HUES6 (cell line): ENCODE measurements around the gene EFCAB10.
A peak's percentile ranks its signal among the peaks of the same experiment; 100 is the strongest.

Experiments used
- H3K27ac ChIP-seq: 2 replicates; pipeline ENCODE4 v1.7.0; 2013; ENCODE audit warnings: low read depth, mild to moderate bottlenecking, low read length, inconsistent platforms
- H3K27me3 ChIP-seq: 2 replicates; pipeline ENCODE4 v1.6.1; 2013; ENCODE audit warnings: low read length; ENCODE audit not compliant: control insufficient read depth, insufficient read depth
- H3K36me3 ChIP-seq: 2 replicates; pipeline ENCODE4 v1.6.1; 2013; ENCODE audit warnings: low read length; ENCODE audit not compliant: control insufficient read depth, insufficient read depth
- H3K4me1 ChIP-seq: 2 replicates; pipeline ENCODE4 v1.6.1; 2013; ENCODE audit warnings: low read length; ENCODE audit not compliant: control insufficient read depth, insufficient read depth
- H3K4me3 ChIP-seq: 2 replicates; pipeline ENCODE4 v1.5.1; 2013; ENCODE audit warnings: low read depth, low read length
- H3K9ac ChIP-seq: one replicate; pipeline ENCODE4 v1.6.1; 2013; ENCODE audit warnings: mild to moderate bottlenecking, low read length
- H3K9me3 ChIP-seq: 2 replicates; pipeline ENCODE4 v1.6.1; 2013; ENCODE audit warnings: low read depth, low read length; ENCODE audit not compliant: control insufficient read depth, insufficient read depth

Gene EFCAB10

DNA sequence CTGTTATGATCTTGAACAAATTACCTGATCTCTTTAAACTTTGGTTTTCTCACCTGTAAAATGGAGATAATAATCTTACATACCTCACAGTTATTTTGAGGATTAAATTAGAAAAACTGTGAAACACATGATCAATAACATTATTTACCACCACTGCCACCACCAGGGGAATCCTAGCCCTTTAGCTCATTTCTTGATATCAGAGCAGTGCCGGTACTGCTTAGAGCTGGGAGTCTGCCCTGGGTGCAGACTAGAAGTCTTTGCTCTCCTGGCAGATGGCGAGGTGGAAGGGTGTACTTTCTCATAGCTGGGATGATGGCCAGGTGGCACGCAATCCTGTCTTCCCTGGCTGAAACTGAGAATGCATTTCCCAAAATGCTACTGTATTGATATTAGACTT is 12.7 kb upstream of the EFCAB10 start:
- Histone ChIP-seq H3K36me3 (no peaks in the 10 kb centered on the region), H3K9ac (no peak overlapping the region), H3K9me3 (no peaks in the 10 kb centered on the region), H3K4me3 (no peak overlapping the region), H3K27ac (no peak overlapping the region), H3K27me3 (no peaks in the 10 kb centered on the region), H3K4me1 (peaks cover 11% of the 10 kb centered on the region; the same call in 1 of the 2 replicates)

- no peak overlapping the region for H3K9ac ChIP-seq
- H3K27me3 ChIP-seq, result no peaks in the 10 kb centered on the region
- H3K4me1 ChIP-seq, result peaks cover 11% of the 10 kb centered on the region
- H3K27ac ChIP-seq, result no peak overlapping the region
- no peaks in the 10 kb centered on the region for H3K36me3 ChIP-seq
- H3K9me3 ChIP-seq, result no peaks in the 10 kb centered on the region
- H3K4me3 ChIP-seq, result no peak overlapping the region
Observed at GRCh38 chr7:105591522-105591921, 10.2 kb upstream of the EFCAB10 start.

DNA sequence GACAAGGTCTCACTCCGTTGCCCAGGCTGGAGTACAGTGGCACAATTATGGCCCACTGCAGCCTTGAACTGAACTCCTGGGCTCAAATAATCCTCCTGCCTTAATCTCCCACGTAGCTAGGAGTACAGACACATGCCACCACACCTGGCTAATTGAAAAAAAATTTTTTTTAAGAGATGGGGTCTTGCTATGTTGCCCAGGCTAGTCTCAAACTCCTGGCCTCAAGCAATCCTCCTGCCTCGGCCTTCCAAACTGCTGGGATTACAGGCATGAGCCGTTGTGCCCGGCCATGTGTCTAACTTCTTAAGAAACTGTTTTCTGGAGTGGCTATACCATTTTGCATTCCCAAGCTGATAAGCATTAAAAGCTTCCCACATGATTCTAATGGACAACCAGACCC is 9.5 kb upstream of the EFCAB10 start:
- H3K27me3 ChIP-seq, result no peaks in the 10 kb centered on the region
- H3K4me1 ChIP-seq, result peaks cover 9% of the 10 kb centered on the region; the same call in 1 of the 2 replicates
- H3K4me3 ChIP-seq, result no peak overlapping the region

DNA sequence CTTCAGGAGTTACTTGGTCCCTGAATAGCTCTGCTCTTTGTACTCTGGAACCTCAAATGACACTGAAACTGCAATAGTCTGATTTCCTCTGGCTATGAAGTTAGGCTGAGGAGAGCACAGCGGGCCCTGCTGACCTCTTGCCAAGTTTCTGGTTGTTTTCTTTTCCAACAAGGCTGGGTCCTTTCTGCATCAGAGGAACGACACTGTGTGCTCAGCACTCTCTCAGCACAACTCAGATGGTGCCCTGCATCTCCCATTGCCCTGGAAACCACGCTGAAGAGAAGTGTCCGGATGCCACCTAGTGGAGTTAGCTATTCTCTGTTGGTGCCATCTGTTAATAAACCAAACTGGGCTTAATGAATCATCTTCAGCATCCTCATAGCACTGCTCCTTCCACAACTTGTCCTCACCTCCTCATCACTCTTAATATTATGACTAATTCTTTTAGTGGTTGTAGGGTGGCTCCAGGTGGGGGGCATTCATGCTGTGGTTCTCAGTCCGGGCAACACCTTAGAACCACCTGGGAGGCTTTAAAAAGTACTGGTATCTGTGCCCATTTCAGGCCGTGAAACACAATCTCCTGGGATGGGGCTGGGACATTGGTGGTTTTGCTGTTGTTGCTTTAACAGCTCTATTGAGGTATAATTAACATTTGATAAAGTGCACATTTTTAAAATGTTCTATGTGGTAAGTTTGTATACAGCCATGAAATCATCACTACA is 8.2 kb upstream of the EFCAB10 start:
- Histone ChIP-seq H3K4me3 (no peak overlapping the region), H3K9me3 (peaks cover 7% of the 10 kb centered on the region), H3K4me1 (peaks cover 9% of the 10 kb centered on the region; the same call in 1 of the 2 replicates), H3K27ac (no peak overlapping the region), H3K36me3 (no peaks in the 10 kb centered on the region), H3K27me3 (no peaks in the 10 kb centered on the region), H3K9ac (no peak overlapping the region)

More for the DNA sequence above, 9.5 kb upstream of the EFCAB10 start:
- Histone ChIP-seq H3K9ac (no peak overlapping the region), H3K27ac (no peak overlapping the region), H3K36me3 (no peaks in the 10 kb centered on the region), H3K9me3 (peaks cover 2% of the 10 kb centered on the region; the same call in 1 of the 2 replicates)

DNA sequence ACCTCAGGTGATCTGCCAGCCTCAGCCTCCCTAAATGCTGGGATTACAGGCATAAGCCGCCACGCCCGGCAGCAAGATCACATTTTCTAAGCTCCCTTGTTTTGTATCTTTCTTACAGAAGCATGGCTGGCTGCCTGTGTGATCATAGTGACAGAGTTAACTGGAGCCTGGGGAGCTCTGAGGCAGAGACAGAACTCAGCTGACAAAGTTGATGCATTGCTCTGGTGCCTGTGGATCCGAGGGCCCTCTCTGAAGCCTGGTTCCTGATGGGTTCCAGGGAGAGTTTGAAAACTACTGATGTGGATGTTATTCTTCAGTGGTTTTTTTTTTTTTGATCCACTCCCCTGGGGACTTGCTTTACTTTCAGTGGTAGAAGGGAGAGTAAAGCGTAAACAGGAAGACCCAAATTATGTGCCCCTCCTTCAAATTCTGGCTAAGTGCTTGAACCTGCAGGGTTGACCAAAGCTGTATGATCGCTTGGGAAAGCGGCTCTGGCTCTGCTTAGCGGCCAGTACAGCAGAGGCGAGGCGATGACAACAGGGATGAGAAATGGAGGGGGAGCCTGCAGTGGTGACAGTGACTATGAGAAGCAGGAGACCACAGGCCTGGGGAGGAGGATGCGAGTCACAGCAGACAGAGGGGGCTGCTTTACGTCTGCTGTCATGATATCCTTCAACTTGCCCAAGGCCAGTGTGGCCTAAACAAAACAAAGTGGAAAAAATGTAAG is 6.8 kb upstream of the EFCAB10 start:
- Histone ChIP-seq H3K27me3 (no peaks in the 10 kb centered on the region), H3K36me3 (no peaks in the 10 kb centered on the region), H3K4me1 (peaks cover 9% of the 10 kb centered on the region; the same call in 1 of the 2 replicates), H3K27ac (no peak overlapping the region), H3K9me3 (peaks cover 10% of the 10 kb centered on the region), H3K4me3 (no peak overlapping the region), H3K9ac (no peak overlapping the region)

- Histone ChIP-seq H3K4me1 (peaks cover 9% of the 10 kb centered on the region; the same call in 1 of the 2 replicates), H3K27ac (no peak overlapping the region), H3K9me3 (peaks cover 16% of the 10 kb centered on the region), H3K9ac (no peak overlapping the region), H3K4me3 (no peak overlapping the region), H3K36me3 (no peaks in the 10 kb centered on the region), H3K27me3 (no peaks in the 10 kb centered on the region)
Observed at GRCh38 chr7:105585850-105586500, 4.7 kb upstream of the EFCAB10 start.

DNA sequence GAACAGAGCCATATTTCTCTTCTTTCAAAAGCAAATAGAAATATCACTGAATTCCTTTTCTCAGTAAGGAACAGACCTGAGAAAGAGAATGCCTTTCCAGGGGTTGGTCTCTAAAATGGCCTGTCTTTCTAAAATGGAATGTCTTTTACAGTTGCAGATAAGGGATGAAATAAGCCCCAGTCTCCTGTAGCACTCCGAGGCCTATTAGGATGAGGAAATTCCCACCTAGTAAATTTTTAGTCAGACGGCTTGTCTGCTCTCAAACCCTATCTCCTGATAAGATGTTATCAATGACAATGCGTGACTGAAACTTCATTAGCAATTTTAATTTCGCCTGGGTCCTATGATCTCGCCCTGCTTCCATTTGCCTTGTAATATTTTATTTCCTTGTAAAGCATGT is 2.9 kb upstream of the EFCAB10 start:
- Histone ChIP-seq H3K4me1 (peaks cover 8% of the 10 kb centered on the region; the same call in 1 of the 2 replicates), H3K27ac (no peak overlapping the region), H3K27me3 (no peaks in the 10 kb centered on the region), H3K9ac (no peak overlapping the region), H3K36me3 (no peaks in the 10 kb centered on the region), H3K4me3 (no peak overlapping the region), H3K9me3 (peaks cover 16% of the 10 kb centered on the region)

- Histone ChIP-seq H3K27ac (no peak overlapping the region), H3K9ac (no peak overlapping the region), H3K9me3 (peaks cover 16% of the 10 kb centered on the region), H3K4me1 (peaks cover 2% of the 10 kb centered on the region; the same call in 1 of the 2 replicates), H3K36me3 (no peaks in the 10 kb centered on the region), H3K27me3 (no peaks in the 10 kb centered on the region), H3K4me3 (no peak overlapping the region)
Observed at GRCh38 chr7:105583061-105583460, 1.8 kb upstream of the EFCAB10 start.

DNA sequence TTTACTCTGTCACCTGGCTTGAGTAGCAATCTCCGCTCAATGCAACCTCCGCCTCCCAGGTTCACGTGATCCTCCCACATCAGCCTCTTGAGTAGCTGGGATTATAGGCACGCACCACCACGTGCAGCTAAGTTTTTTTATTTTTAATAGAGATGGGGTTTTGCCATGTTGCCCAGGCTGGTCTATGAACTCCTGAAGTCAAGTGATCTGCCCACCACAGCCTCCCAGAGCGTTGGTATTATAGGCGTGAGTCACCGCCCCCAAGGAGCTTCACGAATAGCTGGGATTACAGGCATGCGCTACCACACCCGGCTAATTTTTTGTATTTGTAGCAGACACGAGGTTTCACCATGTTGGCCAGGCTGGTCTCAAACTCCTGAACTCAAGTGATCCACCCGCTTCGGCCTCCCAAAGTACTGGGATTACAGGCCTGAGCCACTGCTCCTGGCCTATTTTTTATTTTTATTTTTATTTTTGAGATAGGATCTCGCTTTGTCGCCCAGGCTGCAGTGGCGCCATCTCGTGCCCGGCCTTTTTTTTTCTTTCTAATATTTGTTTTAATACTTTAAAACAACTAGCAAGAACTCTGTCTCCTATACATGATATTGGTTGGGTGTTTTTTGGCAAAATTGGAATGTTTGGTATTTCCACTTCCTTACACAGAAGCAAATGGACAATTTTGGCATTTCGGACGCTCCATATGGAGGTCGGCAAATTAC is 1.1 kb downstream of the EFCAB10 start:
- Histone ChIP-seq H3K27ac (no peak overlapping the region), H3K4me1 (no peaks in the 10 kb centered on the region), H3K36me3 (no peaks in the 10 kb centered on the region), H3K4me3 (0 out of 2 replicates have a peak overlapping the region, but pooled peaks have one; percentile 54), H3K27me3 (no peaks in the 10 kb centered on the region), H3K9ac (no peak overlapping the region), H3K9me3 (peaks cover 14% of the 10 kb centered on the region)

DNA sequence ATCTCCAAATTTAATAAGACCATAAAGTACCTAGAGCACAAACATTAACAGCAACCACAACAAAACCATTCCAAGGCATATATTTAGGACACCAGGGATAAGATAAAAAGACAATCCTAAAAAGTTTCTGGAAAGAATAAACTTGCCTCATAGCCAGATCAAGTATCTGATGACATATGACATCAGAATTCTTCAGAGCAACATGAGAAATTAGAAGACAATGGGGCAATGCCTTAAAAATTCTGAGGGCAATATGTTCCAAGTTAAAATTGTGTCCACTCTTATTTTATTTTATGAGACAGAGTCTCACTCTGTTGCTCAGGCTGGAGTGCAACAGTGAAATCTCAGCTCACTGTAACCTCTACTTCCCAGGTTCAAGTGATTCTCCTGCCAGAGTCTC is 2.8 kb downstream of the EFCAB10 start:
- Histone ChIP-seq H3K9me3 (peaks cover 14% of the 10 kb centered on the region; the same call in 1 of the 2 replicates), H3K4me1 (no peaks in the 10 kb centered on the region), H3K27me3 (no peaks in the 10 kb centered on the region), H3K36me3 (no peaks in the 10 kb centered on the region; the same call in 1 of the 2 replicates), H3K4me3 (no peak overlapping the region), H3K27ac (no peak overlapping the region), H3K9ac (no peak overlapping the region)
